ENCODE data around the gene BRSK2.

BRSK2 gene

DNA sequence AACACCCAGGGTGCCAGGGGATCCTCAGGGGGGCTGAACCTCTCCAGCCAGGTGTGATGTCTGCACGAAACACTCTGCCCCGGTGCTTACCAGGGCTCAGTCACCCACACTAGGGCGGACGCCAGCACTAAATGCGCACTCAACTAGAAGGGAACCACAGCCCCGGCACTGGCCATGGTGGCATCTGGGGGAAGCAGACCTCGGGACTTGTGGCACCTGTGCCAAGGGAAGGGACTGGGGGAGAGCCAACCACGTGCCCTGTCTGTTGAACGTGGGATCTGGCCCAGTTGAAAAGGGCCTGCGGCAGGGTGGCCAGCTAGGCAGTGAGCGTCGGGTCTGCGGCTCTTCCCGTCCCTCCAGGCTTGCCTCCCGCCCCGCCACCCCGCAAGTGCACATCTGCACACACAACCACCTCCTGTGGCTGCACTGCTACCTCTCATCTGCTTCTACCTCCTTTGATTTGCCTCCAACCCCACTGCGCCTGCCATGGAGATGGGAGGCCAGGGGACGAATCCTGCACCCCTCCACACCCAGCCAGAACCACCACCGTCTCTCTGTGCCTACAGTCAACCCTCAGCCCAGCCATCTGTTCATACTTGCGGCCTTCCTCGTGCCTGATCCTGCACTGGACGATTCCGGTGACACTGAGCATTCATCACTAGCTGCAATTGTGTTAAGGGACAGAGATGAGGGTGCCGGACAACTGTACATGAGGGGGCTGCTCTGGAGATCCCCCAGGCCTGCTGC is 111.9 kb downstream of the BRSK2 start:
- Histone ChIP-seq H3K9ac (ENCODE audit: insufficient read length, low read depth) (no peak overlapping the region), H3K27me3 (ENCODE audit: insufficient read depth, insufficient read length) (no peaks in the 10 kb centered on the region), H3K36me3 (ENCODE audit: insufficient read depth, insufficient read length, low read length) (peaks cover 4% of the 10 kb centered on the region), H3K4me3 (ENCODE audit: insufficient read length, low read depth) (no peak overlapping the region), H3K4me1 (ENCODE audit: insufficient read depth, insufficient read length) (peaks cover 17% of the 10 kb centered on the region), H3K9me3 (ENCODE audit: insufficient read depth, low read length) (peaks cover 11% of the 10 kb centered on the region; the same call in 1 of the 2 replicates)
- no peak for DNase-seq (ENCODE audit: low read depth, low spot score)
- no peak for TF ChIP-seq SUZ12 (IDR thresholded peaks at IDR 0.05; ENCODE audit: extremely low read depth, insufficient read depth, insufficient read length)
- TF ChIP-seq ZNF274 (IDR thresholded peaks at IDR 0.05; ENCODE audit: low read depth, low read length), result no peak
- no peak for TF ChIP-seq YY1 (IDR thresholded peaks at IDR 0.05; ENCODE audit: insufficient read depth, insufficient read length)

DNA sequence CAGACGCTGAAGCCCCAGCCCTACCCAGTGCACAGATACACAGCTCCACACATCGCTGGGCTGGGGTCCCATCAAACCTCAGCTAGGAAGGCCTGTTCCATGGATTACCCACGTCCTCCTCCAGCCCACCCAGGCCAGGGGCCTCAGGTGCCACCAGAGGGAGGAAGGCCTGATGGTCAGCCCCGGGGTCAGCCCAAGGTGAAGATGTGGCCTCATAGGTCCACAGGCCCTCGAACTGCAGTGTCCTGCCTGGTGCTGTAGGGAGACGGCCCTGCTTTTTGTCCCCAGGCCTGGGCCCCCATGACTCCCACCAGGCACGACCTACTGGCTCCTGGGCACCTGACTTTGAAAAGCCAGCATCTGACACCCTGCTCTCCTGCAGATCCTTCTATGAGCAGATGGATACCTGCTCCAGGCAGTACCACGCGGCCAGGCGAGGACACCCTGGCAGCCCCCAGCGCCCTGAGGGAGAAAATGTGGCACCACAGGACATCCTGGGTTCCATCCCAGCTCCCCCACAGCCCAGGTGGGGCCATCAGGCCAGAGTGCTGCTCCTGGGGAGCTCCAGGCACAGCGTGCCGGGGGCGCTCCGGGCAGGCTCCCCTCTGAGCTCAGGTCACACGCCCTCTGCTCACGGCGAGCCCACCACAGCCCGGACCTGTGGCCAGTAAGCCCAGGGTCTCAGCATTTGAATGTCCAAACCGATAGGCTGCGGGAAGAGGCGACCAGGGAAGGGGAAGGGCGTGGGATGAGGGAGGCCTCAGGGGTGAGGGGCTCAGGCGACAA is 112.6 kb downstream of the BRSK2 start:
- Histone ChIP-seq H3K4me1 (ENCODE audit: insufficient read depth, insufficient read length) (peaks cover 24% of the 10 kb centered on the region), H3K9ac (ENCODE audit: insufficient read length, low read depth) (no peak overlapping the region), H3K27me3 (ENCODE audit: insufficient read depth, insufficient read length) (no peaks in the 10 kb centered on the region), H3K9me3 (ENCODE audit: insufficient read depth, low read length) (peaks cover 11% of the 10 kb centered on the region; the same call in 1 of the 2 replicates), H3K36me3 (ENCODE audit: insufficient read depth, insufficient read length, low read length) (peaks cover 4% of the 10 kb centered on the region), H3K4me3 (ENCODE audit: insufficient read length, low read depth) (no peak overlapping the region)
- no peak for DNase-seq (ENCODE audit: low read depth, low spot score)
- TF ChIP-seq YY1 (IDR thresholded peaks at IDR 0.05; ENCODE audit: insufficient read depth, insufficient read length), result no peak

DNA sequence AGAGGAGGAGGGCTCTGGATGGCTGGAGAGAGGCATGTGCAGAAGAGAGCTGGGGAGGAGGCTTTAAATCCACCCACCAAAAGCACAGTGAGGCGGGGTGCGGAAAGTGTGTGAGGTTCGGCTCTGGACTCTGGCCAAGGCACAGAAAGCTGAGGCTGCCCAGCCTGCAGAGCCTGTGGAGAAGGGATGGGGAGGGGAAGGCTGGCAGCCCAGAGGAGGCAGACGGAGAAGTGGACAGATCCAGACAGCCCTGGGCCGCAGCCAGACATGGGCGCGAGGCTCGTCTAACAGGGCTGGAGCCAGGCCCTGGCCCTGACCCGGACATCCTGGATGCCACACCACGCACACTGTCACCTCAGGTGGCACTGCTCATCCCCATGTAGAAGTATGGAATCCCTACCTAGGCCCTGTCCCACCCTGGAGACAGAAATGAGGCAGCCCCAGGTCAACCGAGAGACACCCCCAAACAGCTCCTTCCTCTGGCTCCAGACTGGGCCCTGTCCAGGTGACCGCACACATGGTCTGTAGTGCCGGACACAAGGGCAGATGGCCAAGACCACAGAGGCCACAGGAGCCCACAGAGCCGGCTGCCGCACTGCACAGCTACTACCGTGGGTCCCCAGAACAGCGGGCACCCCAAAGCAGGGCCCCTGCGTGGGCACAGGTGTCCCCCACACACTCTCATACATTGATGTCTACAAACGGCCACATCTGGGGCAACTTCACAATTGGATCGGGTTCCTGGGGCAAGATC is 113.4 kb downstream of the BRSK2 start:
- peak overlapping the region; percentile 47 for H3K9ac ChIP-seq (ENCODE audit: insufficient read length, low read depth)
- no peak for TF ChIP-seq ZNF274 (IDR thresholded peaks at IDR 0.05; ENCODE audit: low read depth, low read length)
- TF ChIP-seq YY1 (IDR thresholded peaks at IDR 0.05; ENCODE audit: insufficient read depth, insufficient read length), result no peak
- no peak for TF ChIP-seq SUZ12 (IDR thresholded peaks at IDR 0.05; ENCODE audit: extremely low read depth, insufficient read depth, insufficient read length)
- DNase-seq (ENCODE audit: low read depth, low spot score), result no peak

DNA sequence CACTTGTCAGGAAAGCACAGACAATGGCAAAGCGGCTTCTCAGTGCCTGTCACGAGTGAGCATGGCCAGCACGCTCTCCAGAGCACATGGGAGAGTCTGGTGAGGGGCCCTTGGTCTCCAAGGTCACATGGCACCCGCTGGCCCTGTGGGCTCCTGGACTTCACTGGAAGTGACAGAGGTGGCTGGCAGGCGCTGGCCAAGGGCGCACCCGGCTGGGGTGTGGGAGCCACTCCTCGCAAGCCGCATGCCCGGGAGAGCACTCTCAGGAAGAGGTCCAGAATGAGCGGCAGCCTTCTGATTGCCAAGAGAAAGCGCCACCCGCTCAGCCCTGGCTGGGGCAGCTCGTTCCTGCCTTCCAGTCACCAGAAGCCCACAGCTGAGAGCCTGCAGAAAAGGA is 114.0 kb downstream of the BRSK2 start:
- Histone ChIP-seq H3K9ac (ENCODE audit: insufficient read length, low read depth) (no peak overlapping the region), H3K9me3 (ENCODE audit: insufficient read depth, low read length) (peaks cover 11% of the 10 kb centered on the region; the same call in 1 of the 2 replicates), H3K36me3 (ENCODE audit: insufficient read depth, insufficient read length, low read length) (peaks cover 4% of the 10 kb centered on the region), H3K27me3 (ENCODE audit: insufficient read depth, insufficient read length) (no peaks in the 10 kb centered on the region), H3K4me1 (ENCODE audit: insufficient read depth, insufficient read length) (peaks cover 24% of the 10 kb centered on the region), H3K4me3 (ENCODE audit: insufficient read length, low read depth) (no peak overlapping the region)
- DNase-seq (ENCODE audit: low read depth, low spot score), result no peak
- TF ChIP-seq YY1 (IDR thresholded peaks at IDR 0.05; ENCODE audit: insufficient read depth, insufficient read length) (no peak), SUZ12 (IDR thresholded peaks at IDR 0.05; ENCODE audit: extremely low read depth, insufficient read depth, insufficient read length) (no peak), ZNF274 (IDR thresholded peaks at IDR 0.05; ENCODE audit: low read depth, low read length) (no peak)

More for the DNA sequence above, 113.4 kb downstream of the BRSK2 start:
- no peaks in the 10 kb centered on the region for H3K27me3 ChIP-seq (ENCODE audit: insufficient read depth, insufficient read length)
- H3K36me3 ChIP-seq (ENCODE audit: insufficient read depth, insufficient read length, low read length), result peaks cover 4% of the 10 kb centered on the region
- H3K4me3 ChIP-seq (ENCODE audit: insufficient read length, low read depth), result no peak overlapping the region
- peaks cover 24% of the 10 kb centered on the region for H3K4me1 ChIP-seq (ENCODE audit: insufficient read depth, insufficient read length)
- peaks cover 11% of the 10 kb centered on the region; the same call in 1 of the 2 replicates for H3K9me3 ChIP-seq (ENCODE audit: insufficient read depth, low read length)

DNA sequence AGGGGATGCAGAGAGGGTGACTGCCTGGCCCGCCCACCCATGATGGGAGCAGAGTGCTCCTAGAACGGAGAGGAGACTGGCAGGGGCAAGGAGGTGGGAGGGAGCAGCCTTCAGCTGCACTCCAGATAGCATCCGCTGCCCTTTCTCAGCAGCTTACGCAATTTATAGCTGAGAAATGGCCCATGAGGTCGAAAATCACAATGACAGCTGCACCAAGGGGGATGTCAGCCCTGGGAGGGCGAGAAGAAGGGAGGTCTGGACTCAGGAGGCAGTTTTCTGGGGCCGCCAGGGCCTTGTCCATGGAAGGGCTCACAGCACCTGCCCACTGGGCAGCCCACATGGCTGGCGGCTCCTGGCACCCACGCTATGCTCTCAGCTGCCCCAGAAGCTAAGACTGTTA is 114.4 kb downstream of the BRSK2 start:
- peaks cover 27% of the 10 kb centered on the region for H3K4me1 ChIP-seq (ENCODE audit: insufficient read depth, insufficient read length)
- TF ChIP-seq YY1 (IDR thresholded peaks at IDR 0.05; ENCODE audit: insufficient read depth, insufficient read length), result no peak
- TF ChIP-seq ZNF274 (IDR thresholded peaks at IDR 0.05; ENCODE audit: low read depth, low read length), result no peak
- TF ChIP-seq SUZ12 (IDR thresholded peaks at IDR 0.05; ENCODE audit: extremely low read depth, insufficient read depth, insufficient read length), result no peak
- H3K9me3 ChIP-seq (ENCODE audit: insufficient read depth, low read length), result peaks cover 10% of the 10 kb centered on the region; the same call in 1 of the 2 replicates
- no peak for DNase-seq (ENCODE audit: low read depth, low spot score)
- no peak overlapping the region for H3K4me3 ChIP-seq (ENCODE audit: insufficient read length, low read depth)
- no peak overlapping the region for H3K9ac ChIP-seq (ENCODE audit: insufficient read length, low read depth)
- H3K36me3 ChIP-seq (ENCODE audit: insufficient read depth, insufficient read length, low read length), result peaks cover 4% of the 10 kb centered on the region
- H3K27me3 ChIP-seq (ENCODE audit: insufficient read depth, insufficient read length), result no peaks in the 10 kb centered on the region

DNA sequence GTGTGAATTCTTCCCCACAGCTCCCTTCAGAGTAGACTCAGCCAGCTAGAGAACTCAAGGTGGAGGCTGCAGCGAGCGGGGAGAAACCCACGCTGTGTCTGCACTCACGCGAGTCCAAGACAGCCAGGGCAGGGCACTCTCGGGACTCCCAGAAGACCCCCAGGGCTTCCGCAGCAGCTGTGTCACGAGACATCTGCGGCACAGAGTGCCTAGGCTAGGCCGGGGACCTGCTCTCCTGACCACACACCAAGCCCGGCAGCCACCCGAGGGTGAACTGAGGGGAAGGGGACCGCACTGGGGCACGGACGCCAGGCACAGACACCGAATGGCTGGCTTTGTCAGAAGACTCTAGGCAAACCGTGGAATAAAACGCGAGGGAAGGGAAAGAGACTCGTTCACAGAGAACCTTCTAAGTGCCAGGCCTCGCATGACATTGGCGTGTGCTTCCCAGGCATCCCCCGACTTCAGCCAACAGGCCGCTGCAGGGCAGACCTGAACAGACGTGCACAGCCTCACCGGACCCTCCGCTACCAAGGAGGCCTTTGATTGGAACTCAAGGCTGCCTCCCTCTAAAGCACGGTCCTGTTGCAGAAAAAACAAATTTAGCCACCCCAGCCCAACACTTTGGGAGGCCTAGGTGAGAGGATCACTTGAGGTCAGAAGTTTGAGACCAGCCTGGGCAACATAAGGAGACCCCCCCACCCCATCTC is 115.0 kb downstream of the BRSK2 start:
- DNase-seq (ENCODE audit: low read depth, low spot score), result no peak
- Histone ChIP-seq H3K4me1 (ENCODE audit: insufficient read depth, insufficient read length) (peaks cover 27% of the 10 kb centered on the region), H3K36me3 (ENCODE audit: insufficient read depth, insufficient read length, low read length) (peaks cover 4% of the 10 kb centered on the region), H3K4me3 (ENCODE audit: insufficient read length, low read depth) (no peak overlapping the region), H3K9ac (ENCODE audit: insufficient read length, low read depth) (no peak overlapping the region), H3K9me3 (ENCODE audit: insufficient read depth, low read length) (peaks cover 4% of the 10 kb centered on the region; the same call in 1 of the 2 replicates), H3K27me3 (ENCODE audit: insufficient read depth, insufficient read length) (no peaks in the 10 kb centered on the region)
- no peak for TF ChIP-seq SUZ12 (IDR thresholded peaks at IDR 0.05; ENCODE audit: extremely low read depth, insufficient read depth, insufficient read length)
- no peak for TF ChIP-seq ZNF274 (IDR thresholded peaks at IDR 0.05; ENCODE audit: low read depth, low read length)
- TF ChIP-seq YY1 (IDR thresholded peaks at IDR 0.05; ENCODE audit: insufficient read depth, insufficient read length), result no peak
